Left ventricle myocardium inferior (tissue), 1 donor: ENCODE results near the gene EXOC3L4. TPM values are rescaled to one million over a fixed set of nuclear protein-coding genes. Genes with fewer than 3 reads are reported as not detected.

ENCODE experiments used
- DNase-seq: peaks from one replicate; pipeline ENCODE4 v3.0.0-alpha.2; 2020
- H3K27ac ChIP-seq: fragments of 200-600 bp; replicated peaks from 2 replicates; pipeline ENCODE4 v1.8.0; 2021
- H3K27me3 ChIP-seq: fragments of 200-600 bp; 2 replicates; pipeline ENCODE4 v1.8.0; 2021; ENCODE audit warnings: low read depth
- H3K36me3 ChIP-seq: fragments of 200-600 bp; 2 replicates; pipeline ENCODE4 v1.8.0; 2021
- H3K4me1 ChIP-seq: fragments of 200-600 bp; 2 replicates; pipeline ENCODE4 v1.8.0; 2021
- H3K4me3 ChIP-seq: fragments of 200-600 bp; 2 replicates; pipeline ENCODE4 v1.8.0; 2021; ENCODE audit warnings: mild to moderate bottlenecking, moderate library complexity
- H3K9me3 ChIP-seq: fragments of 200-600 bp; replicated peaks from 2 replicates; pipeline ENCODE4 v1.8.0; 2021
- CTCF ChIP-seq: fragments of 200-600 bp; IDR thresholded peaks from 2 replicates; pipeline ENCODE4 v1.8.0; 2021; ENCODE audit warnings: antibody characterized with exemption, mild to moderate bottlenecking, borderline replicate concordance
- intact Hi-C: fragments of 100-400 bp; cut with micrococcal nuclease; formaldehyde crosslinking; loops from one replicate; pipeline ENCODE4 v1.11.0; 2022
- total RNA-seq: library from RNA; stranded (reverse); fragmentation: NEBNext Ultra II Directional; extraction: Animal tissue kit (Norgen Biotek cat#: 25700); gene quantifications from one replicate; pipeline ENCODE4 v1.2.1, GENCODE V29; 2021
- donor health status: DM: no; HTN: yes; CAD: no; lungs with severe emphysema.

The EXOC3L4 gene
- total RNA-seq, 1 donor from 2014 or later: 0.66 TPM

- no peaks in the 10 kb centered on the region for H3K9me3 ChIP-seq
- no peaks in the 10 kb centered on the region for H3K36me3 ChIP-seq
- H3K4me3 ChIP-seq: no peak overlapping the region
- no peak overlapping the region for H3K27ac ChIP-seq
- TF ChIP-seq CTCF: no peak
- DNase-seq: no peak
- intact Hi-C loops: no loop called here
- no peaks in the 10 kb centered on the region for H3K27me3 ChIP-seq
- H3K4me1 ChIP-seq: peaks cover 42% of the 10 kb centered on the region
Measured at GRCh38 chr14:103061482-103061976, 33.0 kb upstream of the EXOC3L4 start.

- no peaks in the 10 kb centered on the region for H3K9me3 ChIP-seq
Measured at GRCh38 chr14:103064436-103064835, 30.1 kb upstream of the EXOC3L4 start.

GRCh38 chr14:103064978-103065377, 29.5 kb upstream of the EXOC3L4 start:
- Histone ChIP-seq H3K36me3 (no peaks in the 10 kb centered on the region), H3K27ac (no peak overlapping the region), H3K4me1 (peaks cover 38% of the 10 kb centered on the region), H3K27me3 (no peaks in the 10 kb centered on the region), H3K4me3 (no peak overlapping the region), H3K9me3 (no peaks in the 10 kb centered on the region)
- intact Hi-C loops: no loop called here
- DNase-seq: no peak
- no peak for TF ChIP-seq CTCF

More at GRCh38 chr14:103064436-103064835, 30.1 kb upstream of the EXOC3L4 start:
- no peak for TF ChIP-seq CTCF
- DNase-seq: no peak
- Histone ChIP-seq H3K4me3 (no peak overlapping the region), H3K4me1 (peaks cover 44% of the 10 kb centered on the region), H3K36me3 (no peaks in the 10 kb centered on the region), H3K27me3 (no peaks in the 10 kb centered on the region), H3K27ac (no peak overlapping the region)
- intact Hi-C loops: no loop called here

- TF ChIP-seq CTCF: no peak
- H3K36me3 ChIP-seq: no peaks in the 10 kb centered on the region
- H3K27me3 ChIP-seq: no peaks in the 10 kb centered on the region
- intact Hi-C loops: no loop called here
- DNase-seq: no peak
- H3K9me3 ChIP-seq: no peaks in the 10 kb centered on the region
- peaks cover 35% of the 10 kb centered on the region for H3K4me1 ChIP-seq
- H3K27ac ChIP-seq: peak overlapping the region; percentile 70
- no peak overlapping the region for H3K4me3 ChIP-seq
Measured at GRCh38 chr14:103065861-103066260, 28.7 kb upstream of the EXOC3L4 start.

- Histone ChIP-seq H3K27ac (peak overlapping the region; percentile 70), H3K9me3 (no peaks in the 10 kb centered on the region), H3K4me3 (no peak overlapping the region), H3K36me3 (no peaks in the 10 kb centered on the region), H3K4me1 (peaks cover 40% of the 10 kb centered on the region), H3K27me3 (no peaks in the 10 kb centered on the region)
- intact Hi-C loops: no loop called here
- TF ChIP-seq CTCF: no peak
- no peak for DNase-seq
Measured at GRCh38 chr14:103066399-103066798, 28.1 kb upstream of the EXOC3L4 start.
